ENCODE measurements around the gene PALM3. TPM values are rescaled to one million over a fixed set of nuclear protein-coding genes. Genes with fewer than 3 reads are reported as not detected.
A peak's percentile ranks its signal among the peaks of the same experiment; 100 is the strongest.

PALM3 gene
- total and polyA plus RNA-seq, 2 donors (not counting 1 experiment from before 2014, with no cell fraction given) = 0.02 to 1.3 TPM

- TF ChIP-seq CTCF (conservative IDR thresholded peaks at IDR 0.05 in 1 of 2, IDR thresholded peaks at IDR 0.05 in 1 of 2; ENCODE audit: low read depth in 1 of 2, low read length in 2 of 2) (no peak), EZH2 (IDR thresholded peaks at IDR 0.05; ENCODE audit: low read length, missing control alignments) (no peak)
- Histone ChIP-seq H3K4me1 (ENCODE audit: control insufficient read depth, extremely low read depth, insufficient read depth, low read length) (peaks cover 15% of the 10 kb centered on the region), H2AFZ (ENCODE audit: low read length) (peak overlapping the region; percentile 59), H3K79me2 (ENCODE audit: control insufficient read depth, insufficient read depth, low read length) (peaks cover 2% of the 10 kb centered on the region), H3K4me3 (replicated peaks in 1 of 4; ENCODE audit: control extremely low read depth in 1 of 4, insufficient read depth in 1 of 4, low read depth in 3 of 4, low read length in 4 of 4) (peak overlapping the region; percentile 60 to 81 (median 71)), H3K9me3 (ENCODE audit: control insufficient read depth, insufficient read depth, low read depth, low read length) (no peaks in the 10 kb centered on the region), H4K20me1 (ENCODE audit: control insufficient read depth, extremely low read depth, insufficient read depth, low read length) (no peaks in the 10 kb centered on the region), H3K4me2 (ENCODE audit: extremely low read depth, insufficient read depth, low read length) (peak overlapping the region; percentile 59), H3K27ac (ENCODE audit: insufficient read depth, low read length) (peak overlapping the region; percentile 98), H3K36me3 (ENCODE audit: control insufficient read depth, insufficient read depth, low read length) (no peaks in the 10 kb centered on the region), H3K27me3 (ENCODE audit: control insufficient read depth, insufficient read depth, low read length) (no peaks in the 10 kb centered on the region), H3K9ac (ENCODE audit: insufficient read depth, low read length) (peak overlapping the region; percentile 98)
- no peak for DNase-seq (ENCODE audit: low read depth in 2 of 2)
Observed at GRCh38 chr19:14006766-14007562, 54.9 kb downstream of the PALM3 start.

GRCh38 chr19:14006085-14006765 lies 55.7 kb downstream of the PALM3 start, which contains the start of gene RFX1:
TSS of gene RFX1 (minus strand) at chr19:14006320. CDS start at chr19:13993843, 12,477 bp downstream.
- peak within 1 kb of the TSS; percentile 60 to 81 (median 71) for H3K4me3 ChIP-seq (replicated peaks in 1 of 4; ENCODE audit: control extremely low read depth in 1 of 4, insufficient read depth in 1 of 4, low read depth in 3 of 4, low read length in 4 of 4)
- TF ChIP-seq CTCF (conservative IDR thresholded peaks at IDR 0.05 in 1 of 2, IDR thresholded peaks at IDR 0.05 in 1 of 2; ENCODE audit: low read depth in 1 of 2, low read length in 2 of 2) (no peak), EZH2 (IDR thresholded peaks at IDR 0.05; ENCODE audit: low read length, missing control alignments) (no peak)
- H3K79me2 ChIP-seq (ENCODE audit: control insufficient read depth, insufficient read depth, low read length) = peaks cover 2% of the 10 kb centered on the region
- peak within 1 kb of the TSS; percentile 83 for H3K4me2 ChIP-seq (ENCODE audit: extremely low read depth, insufficient read depth, low read length)
- H3K27ac ChIP-seq (ENCODE audit: insufficient read depth, low read length) = peak within 1 kb of the TSS; percentile 98
- H2AFZ ChIP-seq (ENCODE audit: low read length) = peak within 1 kb of the TSS; percentile 59
- DNase-seq (ENCODE audit: low read depth in 2 of 2) = peak; percentile 100
- no peaks in the 10 kb centered on the region for H4K20me1 ChIP-seq (ENCODE audit: control insufficient read depth, extremely low read depth, insufficient read depth, low read length)
- H3K9ac ChIP-seq (ENCODE audit: insufficient read depth, low read length) = peak within 1 kb of the TSS; percentile 98
- no peaks in the 10 kb centered on the region for H3K27me3 ChIP-seq (ENCODE audit: control insufficient read depth, insufficient read depth, low read length)
- no peaks in the 10 kb centered on the region for H3K9me3 ChIP-seq (ENCODE audit: control insufficient read depth, insufficient read depth, low read depth, low read length)
- no peaks in the 10 kb centered on the region for H3K36me3 ChIP-seq (ENCODE audit: control insufficient read depth, insufficient read depth, low read length)
- peaks cover 15% of the 10 kb centered on the region for H3K4me1 ChIP-seq (ENCODE audit: control insufficient read depth, extremely low read depth, insufficient read depth, low read length)
